GM21447 (cell line): Measurements from ENCODE around the gene TEX19.
"Not testable (repeated sequence)": the region's sequence is repeated elsewhere in the genome, so short reads cannot be mapped to it uniquely, and the experiment has no call there.

Experiments
- ATAC-seq: cut with Tn5 transposase; IDR thresholded peaks from one replicate; pipeline ENCODE4 v1.9.1; 2021; ENCODE audit not compliant: unreplicated experiment

Gene TEX19

DNA sequence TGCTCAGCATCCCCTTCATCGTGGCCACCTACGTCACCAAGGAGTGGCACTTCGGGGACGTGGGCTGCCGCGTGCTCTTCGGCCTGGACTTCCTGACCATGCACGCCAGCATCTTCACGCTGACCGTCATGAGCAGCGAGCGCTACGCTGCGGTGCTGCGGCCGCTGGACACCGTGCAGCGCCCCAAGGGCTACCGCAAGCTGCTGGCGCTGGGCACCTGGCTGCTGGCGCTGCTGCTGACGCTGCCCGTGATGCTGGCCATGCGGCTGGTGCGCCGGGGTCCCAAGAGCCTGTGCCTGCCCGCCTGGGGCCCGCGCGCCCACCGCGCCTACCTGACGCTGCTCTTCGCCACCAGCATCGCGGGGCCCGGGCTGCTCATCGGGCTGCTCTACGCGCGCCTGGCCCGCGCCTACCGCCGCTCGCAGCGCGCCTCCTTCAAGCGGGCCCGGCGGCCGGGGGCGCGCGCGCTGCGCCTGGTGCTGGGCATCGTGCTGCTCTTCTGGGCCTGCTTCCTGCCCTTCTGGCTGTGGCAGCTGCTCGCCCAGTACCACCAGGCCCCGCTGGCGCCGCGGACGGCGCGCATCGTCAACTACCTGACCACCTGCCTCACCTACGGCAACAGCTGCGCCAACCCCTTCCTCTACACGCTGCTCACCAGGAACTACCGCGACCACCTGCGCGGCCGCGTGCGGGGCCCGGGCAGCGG, 15.7 kb downstream of the TEX19 start:
- ATAC-seq: no peak

DNA sequence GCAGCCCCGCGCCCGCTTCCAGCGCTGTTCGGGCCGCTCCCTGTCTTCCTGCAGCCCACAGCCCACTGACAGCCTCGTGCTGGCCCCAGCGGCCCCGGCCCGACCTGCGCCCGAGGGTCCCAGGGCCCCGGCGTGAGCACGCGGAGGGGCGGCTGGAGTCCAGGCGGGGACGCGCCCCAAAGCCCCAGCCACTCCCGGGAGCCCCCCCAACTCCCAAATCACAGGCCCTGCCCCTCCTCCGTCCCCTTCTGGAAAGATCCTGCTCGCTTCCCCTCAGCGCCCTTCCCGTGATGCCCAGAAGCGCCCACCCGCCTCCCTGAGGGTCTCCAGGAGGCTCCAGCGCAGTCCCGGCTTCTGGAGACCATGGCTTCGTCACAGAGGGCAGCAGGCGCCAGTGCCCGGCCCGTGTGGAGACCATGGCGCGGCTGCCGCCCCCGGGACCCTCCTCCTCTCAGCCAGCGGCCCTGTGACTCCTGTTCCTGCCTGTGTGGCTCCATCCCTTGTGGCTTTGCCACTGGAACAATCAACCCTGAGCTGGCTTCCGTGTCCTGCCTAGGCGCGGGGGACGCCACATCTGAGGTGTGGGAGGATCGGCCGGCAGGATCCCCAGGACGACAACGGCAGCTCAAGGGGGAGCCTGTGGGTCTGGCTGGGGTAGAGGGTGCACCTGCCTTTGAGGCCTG, 16.5 kb downstream of the TEX19 start:
- ATAC-seq: no peak

- no peak for ATAC-seq
Measured at GRCh38 chr17:82376042-82376730, 17.1 kb downstream of the TEX19 start.

- not testable (repeated sequence) for ATAC-seq
Measured at GRCh38 chr17:82377294-82377693, 18.2 kb downstream of the TEX19 start.

GRCh38 chr17:82377924-82378740, 19.1 kb downstream of the TEX19 start:
- ATAC-seq: no peak

GRCh38 chr17:82378741-82379021, 19.6 kb downstream of the TEX19 start:
- no peak for ATAC-seq

GRCh38 chr17:82380860-82381702, 22.0 kb downstream of the TEX19 start:
- no peak for ATAC-seq

GRCh38 chr17:82381703-82382009, 22.6 kb downstream of the TEX19 start:
- not testable (repeated sequence) for ATAC-seq

- not testable (repeated sequence) for ATAC-seq
Measured at GRCh38 chr17:82382220-82382932, 23.3 kb downstream of the TEX19 start.

- no peak for ATAC-seq
Measured at GRCh38 chr17:82382933-82383255, 23.8 kb downstream of the TEX19 start.

DNA sequence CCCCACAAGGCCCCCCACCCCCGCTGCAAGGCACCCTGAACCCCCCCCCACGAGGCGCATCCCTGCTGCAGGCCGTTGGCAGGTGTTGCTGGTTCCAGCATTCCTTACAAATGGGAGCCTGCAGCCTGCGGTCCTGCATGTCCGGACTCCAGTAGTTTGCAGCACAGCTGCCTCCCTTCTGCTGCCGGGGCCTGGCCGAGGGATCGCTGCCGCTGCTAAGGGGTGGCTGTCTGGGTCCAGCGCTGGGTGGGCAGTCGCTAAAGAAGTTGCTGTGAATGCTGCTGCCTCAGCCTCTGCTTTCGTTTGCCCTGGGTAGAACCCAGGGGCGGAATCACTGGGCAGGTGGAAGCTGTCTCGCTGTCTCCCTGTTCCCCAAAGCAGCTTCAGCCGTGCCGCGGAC, 24.4 kb downstream of the TEX19 start:
- no peak for ATAC-seq

GRCh38 chr17:82384051-82384729, 25.1 kb downstream of the TEX19 start:
- no peak for ATAC-seq

DNA sequence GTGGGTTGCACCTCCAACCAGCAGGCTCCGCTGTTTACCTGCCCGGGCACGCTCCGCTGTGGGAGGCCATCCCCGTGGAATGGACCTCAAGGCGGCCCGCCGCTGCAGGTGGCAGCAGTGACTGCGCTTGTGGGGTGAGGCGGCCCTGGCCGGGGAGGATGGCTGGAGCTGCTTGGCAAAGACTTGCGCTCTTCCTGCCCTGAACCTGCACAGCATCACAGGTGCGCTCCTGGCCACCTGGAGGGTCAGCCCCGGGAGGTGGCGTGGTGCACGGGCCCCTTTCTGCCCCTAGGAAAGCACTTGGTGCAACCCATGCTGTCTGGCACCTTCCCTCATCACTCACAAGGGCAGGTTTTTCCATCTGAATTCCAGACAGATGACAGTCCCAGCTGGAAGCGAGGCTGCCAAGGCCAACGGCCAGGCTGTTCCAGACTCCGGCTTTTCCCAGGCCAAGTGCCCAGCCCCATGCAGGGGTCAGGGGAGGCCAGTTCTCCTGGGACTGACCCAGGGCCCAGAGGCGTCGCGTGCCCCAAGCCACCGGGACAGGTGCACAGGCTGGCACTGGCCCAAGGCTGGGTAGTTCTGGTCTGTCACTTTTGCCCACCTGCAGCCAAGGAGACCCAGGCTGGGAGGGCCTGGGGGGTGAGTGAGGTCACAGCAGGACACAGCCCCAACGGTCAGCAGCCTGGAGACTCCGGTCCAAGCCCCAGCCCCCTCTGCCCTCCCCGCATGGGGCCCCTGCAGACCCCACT, 25.9 kb downstream of the TEX19 start:
- ATAC-seq: no peak

GRCh38 chr17:82385559-82386254, 26.7 kb downstream of the TEX19 start:
- no peak for ATAC-seq

DNA sequence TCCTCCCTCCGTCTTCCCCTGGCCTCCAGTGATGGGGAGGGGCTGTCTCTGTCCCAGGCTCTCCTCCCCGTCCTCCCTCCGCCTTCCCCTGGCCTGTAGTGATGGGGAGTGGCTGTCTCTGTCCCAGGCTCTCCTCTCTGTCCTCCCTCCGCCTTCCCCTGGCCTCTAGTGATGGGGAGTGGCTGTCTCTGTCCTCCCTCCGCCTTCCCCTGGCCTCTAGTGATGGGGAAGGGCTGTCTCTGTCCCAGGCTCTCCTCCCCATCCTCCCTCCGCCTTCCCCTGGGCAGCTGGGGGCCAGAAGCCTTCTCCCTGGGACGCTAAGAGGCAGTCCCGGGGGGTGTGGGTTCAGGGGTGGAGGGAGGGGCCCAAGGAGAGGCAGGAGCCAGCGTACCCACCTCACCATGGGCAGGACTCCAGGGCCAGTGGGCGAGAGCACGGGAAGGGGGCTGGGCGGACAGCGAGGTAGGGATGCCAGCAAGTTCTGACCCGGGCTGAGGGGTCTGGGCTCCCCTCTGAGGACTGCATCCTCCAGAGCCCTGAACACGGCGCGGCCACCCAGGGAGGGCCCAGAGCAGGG, 27.3 kb downstream of the TEX19 start:
- no peak for ATAC-seq

GRCh38 chr17:82386881-82387704, 28.0 kb downstream of the TEX19 start:
- ATAC-seq: no peak

GRCh38 chr17:82387705-82388106, 28.7 kb downstream of the TEX19 start:
- ATAC-seq: no peak
